ENCODE results near the gene CAND2.

Gene CAND2

DNA sequence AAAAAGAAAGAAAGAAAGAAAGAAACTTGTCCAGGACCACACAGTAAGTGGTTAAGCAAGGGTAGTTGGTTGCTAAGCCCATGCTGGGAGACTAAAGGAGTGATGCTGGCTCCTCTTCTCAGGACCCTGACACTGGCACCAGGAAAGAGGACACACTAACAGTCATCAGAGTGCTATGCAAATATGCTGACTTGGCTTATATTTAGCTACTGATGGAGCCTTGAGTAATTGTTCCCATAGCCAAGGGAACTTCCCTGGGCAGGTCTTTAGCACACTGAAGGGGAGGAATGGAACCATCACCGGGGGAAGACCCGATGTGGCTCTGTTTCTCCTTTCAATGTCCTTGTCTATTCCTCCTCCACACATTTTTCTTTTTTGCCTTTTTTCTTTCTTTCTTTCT lies 43.7 kb upstream of the CAND2 start:
- ChIA-PET POLR2A (no interaction called here), CTCF (interaction anchor here (1.2 to 2.1 kb wide), 3 partner anchors 33 to 57 kb away, joined by 3 to 9 read pairs (median 3); no protein-coding TSS in a partner anchor)
- TF ChIP-seq, protein P1, sequence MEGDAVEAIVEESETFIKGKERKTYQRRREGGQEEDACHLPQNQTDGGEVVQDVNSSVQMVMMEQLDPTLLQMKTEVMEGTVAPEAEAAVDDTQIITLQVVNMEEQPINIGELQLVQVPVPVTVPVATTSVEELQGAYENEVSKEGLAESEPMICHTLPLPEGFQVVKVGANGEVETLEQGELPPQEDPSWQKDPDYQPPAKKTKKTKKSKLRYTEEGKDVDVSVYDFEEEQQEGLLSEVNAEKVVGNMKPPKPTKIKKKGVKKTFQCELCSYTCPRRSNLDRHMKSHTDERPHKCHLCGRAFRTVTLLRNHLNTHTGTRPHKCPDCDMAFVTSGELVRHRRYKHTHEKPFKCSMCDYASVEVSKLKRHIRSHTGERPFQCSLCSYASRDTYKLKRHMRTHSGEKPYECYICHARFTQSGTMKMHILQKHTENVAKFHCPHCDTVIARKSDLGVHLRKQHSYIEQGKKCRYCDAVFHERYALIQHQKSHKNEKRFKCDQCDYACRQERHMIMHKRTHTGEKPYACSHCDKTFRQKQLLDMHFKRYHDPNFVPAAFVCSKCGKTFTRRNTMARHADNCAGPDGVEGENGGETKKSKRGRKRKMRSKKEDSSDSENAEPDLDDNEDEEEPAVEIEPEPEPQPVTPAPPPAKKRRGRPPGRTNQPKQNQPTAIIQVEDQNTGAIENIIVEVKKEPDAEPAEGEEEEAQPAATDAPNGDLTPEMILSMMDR (IDR thresholded peaks at IDR 0.05; ENCODE audit: insufficient read depth, low read length, missing control alignments): no peak
- DNase-seq (ENCODE audit: low read depth, low spot score): no peak
- no peak overlapping the region for H3K4me3 ChIP-seq (ENCODE audit: low read depth, low read length)

GRCh38 chr3:12753275-12754028 lies 43.0 kb upstream of the CAND2 start:
- no peak overlapping the region for H3K4me3 ChIP-seq (ENCODE audit: low read depth, low read length)
- TF ChIP-seq, protein P1 (IDR thresholded peaks at IDR 0.05; ENCODE audit: insufficient read depth, low read length, missing control alignments): no peak
- ChIA-PET POLR2A (no interaction called here), CTCF (interaction anchor here (1.2 to 2.1 kb wide), 2 partner anchors 33 to 57 kb away, joined by 3 to 9 read pairs; no protein-coding TSS in a partner anchor)
- DNase-seq (ENCODE audit: low read depth, low spot score): no peak

DNA sequence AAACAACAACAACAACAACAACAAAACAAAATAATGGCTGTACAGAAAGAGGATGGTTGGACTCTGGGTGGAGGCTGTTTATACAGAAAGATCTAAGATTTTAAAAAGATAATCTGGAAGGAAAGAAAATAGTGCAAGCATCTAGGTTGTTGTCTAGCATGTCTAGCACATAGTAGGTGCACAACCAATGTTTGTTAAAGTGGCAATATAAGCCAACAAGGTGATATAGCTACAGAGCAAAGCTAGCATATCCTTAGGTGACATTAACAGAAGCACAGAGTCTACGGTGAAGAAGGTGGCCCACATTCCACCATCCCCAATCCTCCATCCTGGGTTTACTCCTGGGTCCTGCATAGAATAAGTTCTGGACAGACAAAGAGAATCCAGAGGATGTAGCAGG lies 42.2 kb upstream of the CAND2 start:
- CTCF ChIA-PET: interaction anchor here (1.2 kb wide), 1 partner anchor 56 kb away, joined by 3 read pairs; no protein-coding TSS in a partner anchor
- DNase-seq (ENCODE audit: low read depth, low spot score): no peak
- POLR2A ChIA-PET: no interaction called here
- TF ChIP-seq, protein P1 (IDR thresholded peaks at IDR 0.05; ENCODE audit: insufficient read depth, low read length, missing control alignments): no peak
- no peak overlapping the region for H3K4me3 ChIP-seq (ENCODE audit: low read depth, low read length)

- ChIA-PET POLR2A (no interaction called here), CTCF (interaction anchor here (0.8 to 1.3 kb wide), 3 partner anchors 27 to 36 kb away, joined by 3 read pairs; no protein-coding TSS in a partner anchor)
- DNase-seq (ENCODE audit: low read depth, low spot score): no peak
- TF ChIP-seq, protein P1 (IDR thresholded peaks at IDR 0.05; ENCODE audit: insufficient read depth, low read length, missing control alignments): no peak
- no peak overlapping the region for H3K4me3 ChIP-seq (ENCODE audit: low read depth, low read length)
These were observed 40.7 kb upstream of the CAND2 start for GRCh38 chr3:12755754-12756153.

DNA sequence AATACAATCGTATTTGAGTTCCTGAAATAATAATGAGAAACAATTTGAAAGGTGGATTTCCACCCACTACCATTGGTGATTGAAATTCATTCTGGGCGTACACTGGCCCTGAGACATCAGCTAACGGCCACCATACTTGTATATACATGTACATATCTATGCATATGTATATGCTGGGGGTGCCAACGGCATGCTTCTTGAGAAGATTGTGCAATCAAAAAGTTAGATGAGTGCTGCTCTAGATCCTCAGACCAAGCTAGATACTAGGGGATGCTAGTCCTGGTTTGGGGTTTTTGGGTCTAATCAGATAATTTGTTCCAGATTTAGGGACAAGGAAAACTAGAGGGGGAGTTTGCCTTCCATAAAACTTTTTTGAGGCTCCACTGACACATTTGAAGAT lies 40.3 kb upstream of the CAND2 start:
- TF ChIP-seq, protein P1 (IDR thresholded peaks at IDR 0.05; ENCODE audit: insufficient read depth, low read length, missing control alignments): no peak
- no peak for DNase-seq (ENCODE audit: low read depth, low spot score)
- ChIA-PET CTCF (interaction anchor here (0.8 to 1.3 kb wide), 3 partner anchors 27 to 36 kb away, joined by 3 read pairs; no protein-coding TSS in a partner anchor), POLR2A (no interaction called here)
- no peak overlapping the region for H3K4me3 ChIP-seq (ENCODE audit: low read depth, low read length)

GRCh38 chr3:12756635-12757034 lies 39.8 kb upstream of the CAND2 start:
- TF ChIP-seq, protein P1 (IDR thresholded peaks at IDR 0.05; ENCODE audit: insufficient read depth, low read length, missing control alignments): no peak
- CTCF ChIA-PET: interaction anchor here (0.8 to 1.3 kb wide), 2 partner anchors 26 to 37 kb away, joined by 3 read pairs; no protein-coding TSS in a partner anchor
- POLR2A ChIA-PET: no interaction called here
- DNase-seq (ENCODE audit: low read depth, low spot score): no peak
- H3K4me3 ChIP-seq (ENCODE audit: low read depth, low read length): no peak overlapping the region
